Adrenal gland (tissue), 12 donors: ENCODE data around the gene PLAC1. TPM values are rescaled to one million over a fixed set of nuclear protein-coding genes. Genes with fewer than 3 reads are reported as not detected.

ENCODE experiments used
- DNase-seq, 7 donors: peaks; one replicate each; pipeline ENCODE4 v3.0.0-alpha.2; 2019 to 2020
- H3K27ac ChIP-seq, 5 donors: fragments of 200-600 bp; sonication (generic) in 4 of 5; 1 replicate in 3 of 5; 2 replicates in 2 of 5; pipeline versions ENCODE4 v1.5.1 to v1.8.0; 2016 to 2020; ENCODE audit warnings: mild to moderate bottlenecking in 1 of 5
- H3K27me3 ChIP-seq: fragments of 200-600 bp; 2 replicates; pipeline ENCODE4 v1.8.0; 2021
- H3K36me3 ChIP-seq, 2 donors: fragments of 200-600 bp; replicated peaks in 1 of 2; 1 replicate in 1 of 2; 2 replicates in 1 of 2; pipeline versions ENCODE4 v1.5.1 to v1.8.0; 2018 to 2022
- H3K4me1 ChIP-seq, 2 donors: fragments of 200-600 bp; replicated peaks in 1 of 2; 1 replicate in 1 of 2; 2 replicates in 1 of 2; pipeline versions ENCODE4 v1.5.1 to v1.8.0; 2018 to 2021
- H3K4me3 ChIP-seq, 4 donors: fragments of 200-600 bp; sonication (generic) in 3 of 4; one replicate each; pipeline ENCODE4 v1.5.1; 2016 to 2018
- H3K9me3 ChIP-seq, 3 donors: fragments of 200-600 bp; sonication (generic) in 1 of 3; replicated peaks in 1 of 3; 1 replicate in 2 of 3; 2 replicates in 1 of 3; pipeline versions ENCODE4 v1.5.1 to v1.8.0; 2016 to 2021
- POLR2A ChIP-seq, 2 donors: fragments of 450-650 bp; IDR thresholded peaks; one replicate each; pipeline ENCODE4 v1.6.1; 2017; ENCODE audit warnings: antibody characterized with exemption in 2 of 2, mild to moderate bottlenecking in 2 of 2, moderate library complexity in 1 of 2
- WGBS, 4 donors: extraction: QIAGEN DNeasy Blood & Tissue Kit in 2 of 4; methylation state at CpG; one replicate each; pipeline versions ENCODE4 v1.1.5 to v1.1.7; 2013 to 2017; 5-methylcytosine and 5-hydroxymethylcytosine counted together
- intact Hi-C, 2 donors: fragments of 100-400 bp; cut with DNase I; formaldehyde crosslinking; loops; one replicate each; pipeline versions ENCODE4 v1.14.1 to v1.15.0; 2022 to 2023
- polyA plus RNA-seq, 3 donors: library from polyadenylated mRNA; stranded (reverse); fragments of 200-250 nt in 2 of 3; fragments of 350-450 nt in 1 of 3; fragmentation: Illumina TruSeq in 1 of 3; extraction: RNeasy Lipid Tissue Mini Kit (QIAGEN cat#74804) in 1 of 3; gene quantifications; one replicate each; pipeline ENCODE4 v1.2.3, GENCODE V29; 2013 to 2014
- total RNA-seq, 9 donors: library from RNA; depleted of rRNA in 4 of 9; stranded (reverse); fragments of >200 nt in 4 of 9; fragments of 120-200 nt in 1 of 9; fragmentation: NEBNext Ultra II Directional in 1 of 9; extraction: Animal tissue kit (Norgen Biotek cat#: 25700) in 1 of 9; gene quantifications; one replicate each; pipeline versions ENCODE4 v1.1.0 to v1.2.4, GENCODE V29; 2013 to 2023
- TF ChIP-seq, protein P1 (sequence below), 6 experiments: fragments of 450-650 bp in 4 of 6; fragments of 200-600 bp in 2 of 6; sonication (generic) in 1 of 6; IDR thresholded peaks; 1 replicate in 5 of 6; 2 replicates in 1 of 6; pipeline versions ENCODE4 v1.5.1 to v1.8.0; 2016 to 2021; ENCODE audit warnings: antibody characterized with exemption in 6 of 6, mild to moderate bottlenecking in 2 of 6, moderate library complexity in 1 of 6
- donor health status: healthy with polysubstance abuse.
- donor health status: Bipolar disorder and iron deficiency.
- donor health status: DM: yes; HTN: yes; CAD: no.
- donor health status: DM: no; HTN: no; CAD: no.
- donor health status: DM: no; HTN: no; CAD: no.
- donor health status: DM: yes; HTN: yes; CAD: no.

PLAC1 gene
- total and polyA plus RNA-seq, 12 donors: 58.0 TPM; not detected in 11

DNA sequence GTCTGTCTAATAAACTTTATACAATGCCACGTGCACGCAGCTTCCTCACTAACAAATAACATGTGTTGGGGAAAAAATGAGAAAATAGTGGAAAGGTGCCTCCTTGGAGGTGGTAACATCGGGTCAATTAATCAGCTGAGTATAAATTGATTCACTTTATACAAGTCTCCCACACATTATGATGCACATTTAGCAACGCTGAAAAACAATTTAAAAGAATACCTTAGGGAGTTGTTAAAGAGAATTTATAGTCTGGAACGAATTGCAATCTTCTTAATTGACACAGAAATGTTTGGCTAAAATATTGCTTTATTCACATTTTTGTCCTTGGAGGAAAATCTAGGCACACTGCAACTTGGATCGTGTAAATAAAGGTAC lies 114.1 kb downstream of the PLAC1 start:
- DNase-seq: no peak
- H3K36me3 ChIP-seq: no peaks in the 10 kb centered on the region
- intact Hi-C loops: no loop called here
- no peak overlapping the region for H3K27ac ChIP-seq
- H3K27me3 ChIP-seq: peaks cover 38% of the 10 kb centered on the region
- no peak overlapping the region for H3K4me3 ChIP-seq
- no peak for TF ChIP-seq POLR2A (IDR thresholded peaks at IDR 0.05)
- TF ChIP-seq, protein P1, sequence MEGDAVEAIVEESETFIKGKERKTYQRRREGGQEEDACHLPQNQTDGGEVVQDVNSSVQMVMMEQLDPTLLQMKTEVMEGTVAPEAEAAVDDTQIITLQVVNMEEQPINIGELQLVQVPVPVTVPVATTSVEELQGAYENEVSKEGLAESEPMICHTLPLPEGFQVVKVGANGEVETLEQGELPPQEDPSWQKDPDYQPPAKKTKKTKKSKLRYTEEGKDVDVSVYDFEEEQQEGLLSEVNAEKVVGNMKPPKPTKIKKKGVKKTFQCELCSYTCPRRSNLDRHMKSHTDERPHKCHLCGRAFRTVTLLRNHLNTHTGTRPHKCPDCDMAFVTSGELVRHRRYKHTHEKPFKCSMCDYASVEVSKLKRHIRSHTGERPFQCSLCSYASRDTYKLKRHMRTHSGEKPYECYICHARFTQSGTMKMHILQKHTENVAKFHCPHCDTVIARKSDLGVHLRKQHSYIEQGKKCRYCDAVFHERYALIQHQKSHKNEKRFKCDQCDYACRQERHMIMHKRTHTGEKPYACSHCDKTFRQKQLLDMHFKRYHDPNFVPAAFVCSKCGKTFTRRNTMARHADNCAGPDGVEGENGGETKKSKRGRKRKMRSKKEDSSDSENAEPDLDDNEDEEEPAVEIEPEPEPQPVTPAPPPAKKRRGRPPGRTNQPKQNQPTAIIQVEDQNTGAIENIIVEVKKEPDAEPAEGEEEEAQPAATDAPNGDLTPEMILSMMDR (IDR thresholded peaks at IDR 0.05): no peak
- H3K4me1 ChIP-seq: peaks cover 3 to 11% of the 10 kb centered on the region in 2 donors
- WGBS, 4 donors: 38 to 54% (median 47%) methylated on average over 6 of the region's 6 CpGs
- H3K9me3 ChIP-seq: no peaks in the 10 kb centered on the region

DNA sequence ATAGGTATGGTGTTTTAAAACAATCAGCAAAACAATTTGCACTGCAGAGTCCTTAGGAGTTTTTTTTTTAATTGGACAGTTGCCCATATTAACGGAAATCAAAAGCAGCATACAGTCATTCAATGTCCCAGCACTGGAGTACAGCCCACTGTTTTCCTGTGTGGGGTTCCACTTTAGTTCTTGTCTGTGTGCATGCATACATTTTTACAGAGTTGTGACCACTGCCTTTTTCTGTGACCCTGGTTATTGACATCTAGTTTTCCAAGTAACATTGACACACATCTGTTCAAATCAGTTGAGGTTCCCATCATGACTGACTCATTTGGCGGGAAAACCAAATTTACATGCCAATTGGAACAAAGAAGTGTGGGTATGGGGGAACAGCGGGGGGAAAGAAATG lies 115.0 kb downstream of the PLAC1 start:
- TF ChIP-seq POLR2A (IDR thresholded peaks at IDR 0.05): no peak
- TF ChIP-seq, protein P1 (IDR thresholded peaks at IDR 0.05): no peak
- H3K9me3 ChIP-seq: no peaks in the 10 kb centered on the region
- no peaks in the 10 kb centered on the region for H3K36me3 ChIP-seq
- H3K27me3 ChIP-seq: peaks cover 38% of the 10 kb centered on the region
- no peak overlapping the region for H3K27ac ChIP-seq
- H3K4me3 ChIP-seq: no peak overlapping the region
- WGBS, 4 donors: 42 to 64% (median 47%) methylated on average over 3 of the region's 3 CpGs
- no peak for DNase-seq
- intact Hi-C loops: no loop called here
- H3K4me1 ChIP-seq: peaks cover 3 to 11% of the 10 kb centered on the region in 2 donors

DNA sequence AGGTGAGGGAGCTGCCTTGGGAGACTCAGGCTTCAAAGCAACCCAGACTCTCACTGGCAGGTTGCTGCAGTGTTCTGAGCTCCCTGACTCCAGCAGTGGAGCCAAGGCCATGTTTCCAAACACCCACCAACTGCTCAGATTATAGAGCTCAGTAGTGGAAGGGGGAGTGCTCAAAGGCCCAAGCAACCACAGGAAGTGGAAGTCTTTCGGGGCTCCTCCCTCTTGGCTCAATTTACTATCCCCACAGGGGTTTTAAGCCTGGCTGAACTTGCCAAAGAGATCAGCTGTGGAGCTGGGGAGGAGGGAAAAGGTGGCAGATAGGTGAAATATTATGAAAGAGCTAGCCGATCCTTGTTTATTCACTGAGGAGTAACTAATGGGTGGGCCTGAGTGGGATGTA lies 115.8 kb downstream of the PLAC1 start:
- Histone ChIP-seq H3K9me3 (no peaks in the 10 kb centered on the region), H3K4me3 (no peak overlapping the region), H3K4me1 (peaks cover 3 to 11% of the 10 kb centered on the region in 2 donors), H3K27ac (peak overlapping the region in 1 of 5 donors; percentile 39), H3K36me3 (no peaks in the 10 kb centered on the region), H3K27me3 (peaks cover 35% of the 10 kb centered on the region)
- DNase-seq: peak in 5 of 7 donors; percentile 38 to 60 (median 55)
- TF ChIP-seq, protein P1 (IDR thresholded peaks at IDR 0.05): no peak
- TF ChIP-seq POLR2A (IDR thresholded peaks at IDR 0.05): peak in 1 of 2 donors; percentile 22
- intact Hi-C loops: no loop called here
- 12 to 43% (median 32%) methylated on average over 2 of the region's 2 CpGs for WGBS, 4 donors

DNA sequence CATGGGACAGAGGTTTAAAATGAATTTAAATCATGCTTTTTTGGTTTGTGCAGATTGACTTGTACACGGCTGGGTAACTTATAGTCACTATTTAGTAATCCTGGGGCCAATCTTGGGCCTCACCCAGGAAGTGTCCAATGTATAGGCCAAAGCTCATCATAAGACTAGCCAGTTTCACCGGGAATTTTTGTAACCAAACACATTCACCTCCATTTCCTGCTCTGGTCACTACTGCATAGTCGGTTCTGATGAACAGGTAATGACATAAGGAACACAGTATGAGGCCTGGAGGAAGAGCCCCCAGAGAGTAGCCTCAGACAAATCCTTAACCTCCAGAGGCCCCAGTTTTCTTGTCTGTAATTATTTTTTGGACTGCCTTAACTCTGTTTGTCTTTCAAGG lies 116.4 kb downstream of the PLAC1 start:
- WGBS, 4 donors: 55 to 66% (median 56%) methylated on average over 3 of the region's 3 CpGs
- peaks cover 31% of the 10 kb centered on the region for H3K27me3 ChIP-seq
- intact Hi-C loops: no loop called here
- no peaks in the 10 kb centered on the region for H3K9me3 ChIP-seq
- H3K36me3 ChIP-seq: no peaks in the 10 kb centered on the region
- peaks cover 3 to 11% of the 10 kb centered on the region in 2 donors for H3K4me1 ChIP-seq
- DNase-seq: no peak
- no peak overlapping the region for H3K27ac ChIP-seq
- no peak overlapping the region for H3K4me3 ChIP-seq
- TF ChIP-seq, protein P1 (IDR thresholded peaks at IDR 0.05): no peak
- no peak for TF ChIP-seq POLR2A (IDR thresholded peaks at IDR 0.05)
